ENCODE measurements around the gene CSNK2A1.

DNA sequence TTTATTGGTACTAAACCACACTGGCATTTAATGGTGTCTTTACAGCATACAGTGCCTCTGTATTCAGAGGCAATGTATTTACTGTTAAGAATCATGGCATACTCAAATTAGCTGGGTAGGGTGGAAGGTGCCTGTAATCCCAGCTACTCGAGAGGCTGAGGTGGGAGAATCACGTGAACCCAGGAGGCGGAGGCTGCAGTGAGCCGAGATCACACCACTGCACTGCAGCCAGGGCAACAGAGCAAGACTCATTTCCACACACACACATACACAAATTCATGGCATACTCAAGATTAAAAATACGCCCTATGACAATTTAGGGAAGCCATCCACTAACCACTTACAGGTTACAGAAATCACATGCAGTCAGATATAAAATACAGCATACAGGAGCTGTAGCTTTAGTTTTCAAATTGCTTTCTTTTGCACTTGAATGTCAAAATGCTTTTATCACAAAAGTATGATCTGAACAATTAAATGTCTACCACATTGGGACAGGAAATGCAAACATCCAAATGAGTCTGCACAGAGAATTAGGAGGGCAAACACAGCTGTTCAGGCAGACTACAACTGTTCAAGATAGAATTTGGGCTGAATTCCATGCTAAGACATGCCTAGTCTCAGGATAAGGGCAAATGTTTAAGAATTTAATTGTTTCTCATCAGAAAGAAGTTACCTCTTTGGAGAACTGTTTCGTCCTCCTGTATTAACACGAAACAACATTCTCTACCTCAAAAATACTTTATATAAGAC lies 36.4 kb downstream of the CSNK2A1 start:
- TF ChIP-seq, protein P1, sequence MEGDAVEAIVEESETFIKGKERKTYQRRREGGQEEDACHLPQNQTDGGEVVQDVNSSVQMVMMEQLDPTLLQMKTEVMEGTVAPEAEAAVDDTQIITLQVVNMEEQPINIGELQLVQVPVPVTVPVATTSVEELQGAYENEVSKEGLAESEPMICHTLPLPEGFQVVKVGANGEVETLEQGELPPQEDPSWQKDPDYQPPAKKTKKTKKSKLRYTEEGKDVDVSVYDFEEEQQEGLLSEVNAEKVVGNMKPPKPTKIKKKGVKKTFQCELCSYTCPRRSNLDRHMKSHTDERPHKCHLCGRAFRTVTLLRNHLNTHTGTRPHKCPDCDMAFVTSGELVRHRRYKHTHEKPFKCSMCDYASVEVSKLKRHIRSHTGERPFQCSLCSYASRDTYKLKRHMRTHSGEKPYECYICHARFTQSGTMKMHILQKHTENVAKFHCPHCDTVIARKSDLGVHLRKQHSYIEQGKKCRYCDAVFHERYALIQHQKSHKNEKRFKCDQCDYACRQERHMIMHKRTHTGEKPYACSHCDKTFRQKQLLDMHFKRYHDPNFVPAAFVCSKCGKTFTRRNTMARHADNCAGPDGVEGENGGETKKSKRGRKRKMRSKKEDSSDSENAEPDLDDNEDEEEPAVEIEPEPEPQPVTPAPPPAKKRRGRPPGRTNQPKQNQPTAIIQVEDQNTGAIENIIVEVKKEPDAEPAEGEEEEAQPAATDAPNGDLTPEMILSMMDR (IDR thresholded peaks at IDR 0.05), result no peak
- TF ChIP-seq POLR2A (IDR thresholded peaks at IDR 0.05), result no peak
